DOHH2 (cell line): ENCODE results near the gene LRRC37A2.
"Not testable (repeated sequence)": the region's sequence is repeated elsewhere in the genome, so short reads cannot be mapped to it uniquely, and the experiment has no call there.

Source experiments
- EZH2phosphoT487 ChIP-seq: fragments of 200-600 bp; sonication (generic); IDR thresholded peaks from 2 replicates; pipeline ENCODE4 v1.6.1; 2017; ENCODE audit warnings: borderline replicate concordance, mild to moderate bottlenecking, antibody characterized with exemption, low read length, moderate library complexity, mixed read lengths
- TF ChIP-seq, protein P1 (sequence below): fragments of 200-600 bp; sonication (generic); IDR thresholded peaks from one replicate; pipeline ENCODE4 v1.5.1; 2014; ENCODE audit warnings: antibody characterized with exemption, mild to moderate bottlenecking, low read depth, low read length; ENCODE audit not compliant: poor library complexity, severe bottlenecking

GRCh38 chr17:46591332-46591731 lies 79.1 kb downstream of the LRRC37A2 start:
- TF ChIP-seq, protein P1, sequence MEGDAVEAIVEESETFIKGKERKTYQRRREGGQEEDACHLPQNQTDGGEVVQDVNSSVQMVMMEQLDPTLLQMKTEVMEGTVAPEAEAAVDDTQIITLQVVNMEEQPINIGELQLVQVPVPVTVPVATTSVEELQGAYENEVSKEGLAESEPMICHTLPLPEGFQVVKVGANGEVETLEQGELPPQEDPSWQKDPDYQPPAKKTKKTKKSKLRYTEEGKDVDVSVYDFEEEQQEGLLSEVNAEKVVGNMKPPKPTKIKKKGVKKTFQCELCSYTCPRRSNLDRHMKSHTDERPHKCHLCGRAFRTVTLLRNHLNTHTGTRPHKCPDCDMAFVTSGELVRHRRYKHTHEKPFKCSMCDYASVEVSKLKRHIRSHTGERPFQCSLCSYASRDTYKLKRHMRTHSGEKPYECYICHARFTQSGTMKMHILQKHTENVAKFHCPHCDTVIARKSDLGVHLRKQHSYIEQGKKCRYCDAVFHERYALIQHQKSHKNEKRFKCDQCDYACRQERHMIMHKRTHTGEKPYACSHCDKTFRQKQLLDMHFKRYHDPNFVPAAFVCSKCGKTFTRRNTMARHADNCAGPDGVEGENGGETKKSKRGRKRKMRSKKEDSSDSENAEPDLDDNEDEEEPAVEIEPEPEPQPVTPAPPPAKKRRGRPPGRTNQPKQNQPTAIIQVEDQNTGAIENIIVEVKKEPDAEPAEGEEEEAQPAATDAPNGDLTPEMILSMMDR: not testable (repeated sequence)
- not testable (repeated sequence) for TF ChIP-seq EZH2phosphoT487
